ENCODE data around the gene SLC25A43.
"Not testable (repeated sequence)": the region's sequence is repeated elsewhere in the genome, so short reads cannot be mapped to it uniquely, and the experiment has no call there.

SLC25A43 gene

GRCh38 chrX:119398974-119399771 is at the start of gene SLC25A43:
Gene SLC25A43 (plus strand): TSS chrX:119399336. CDS start chrX:119399404, 68 bp downstream.
- DNase-seq (ENCODE audit: low spot score) = peak; percentile 71

- no peak for DNase-seq (ENCODE audit: low spot score)
Observed at GRCh38 chrX:119359618-119360382, 39.3 kb upstream of the SLC25A43 start.

GRCh38 chrX:119361451-119361850 is 37.7 kb upstream of the SLC25A43 start:
- DNase-seq (ENCODE audit: low spot score) = not testable (repeated sequence)

- DNase-seq (ENCODE audit: low spot score) = not testable (repeated sequence)
Observed at GRCh38 chrX:119362074-119362473, 37.1 kb upstream of the SLC25A43 start.

- DNase-seq (ENCODE audit: low spot score) = no peak
Observed at GRCh38 chrX:119363391-119363790, 35.7 kb upstream of the SLC25A43 start.

GRCh38 chrX:119371861-119372260 is 27.3 kb upstream of the SLC25A43 start:
- DNase-seq (ENCODE audit: low spot score) = not testable (repeated sequence)

- DNase-seq (ENCODE audit: low spot score) = no peak
Observed at GRCh38 chrX:119374736-119375135, 24.4 kb upstream of the SLC25A43 start.

GRCh38 chrX:119375561-119375960 is 23.6 kb upstream of the SLC25A43 start:
- DNase-seq (ENCODE audit: low spot score) = no peak

- no peak for DNase-seq (ENCODE audit: low spot score)
Observed at GRCh38 chrX:119376312-119376711, 22.8 kb upstream of the SLC25A43 start.

GRCh38 chrX:119381349-119381944 is 17.7 kb upstream of the SLC25A43 start:
- DNase-seq (ENCODE audit: low spot score) = no peak

GRCh38 chrX:119382606-119383005 is 16.5 kb upstream of the SLC25A43 start:
- no peak for DNase-seq (ENCODE audit: low spot score)

GRCh38 chrX:119386685-119387084 is 12.5 kb upstream of the SLC25A43 start:
- DNase-seq (ENCODE audit: low spot score) = not testable (repeated sequence)

GRCh38 chrX:119387426-119387825 is 11.7 kb upstream of the SLC25A43 start:
- not testable (repeated sequence) for DNase-seq (ENCODE audit: low spot score)

GRCh38 chrX:119389214-119389613 is 9.9 kb upstream of the SLC25A43 start:
- peak; percentile 45 for DNase-seq (ENCODE audit: low spot score)

GRCh38 chrX:119389871-119390501 is 9.2 kb upstream of the SLC25A43 start:
- DNase-seq (ENCODE audit: low spot score) = peak; percentile 23

- DNase-seq (ENCODE audit: low spot score) = peak; percentile 30
Observed at GRCh38 chrX:119391279-119391678, 7.9 kb upstream of the SLC25A43 start.

GRCh38 chrX:119393144-119393543 is 6.0 kb upstream of the SLC25A43 start:
- no peak for DNase-seq (ENCODE audit: low spot score)

GRCh38 chrX:119398587-119398973 is 556 bp upstream of the SLC25A43 start:
- peak; percentile 25 for DNase-seq (ENCODE audit: low spot score)

GRCh38 chrX:119399772-119400101 is 601 bp downstream of the SLC25A43 start:
- peak; percentile 23 for DNase-seq (ENCODE audit: low spot score)

GRCh38 chrX:119401569-119401968 is 2.4 kb downstream of the SLC25A43 start:
- no peak for DNase-seq (ENCODE audit: low spot score)

- no peak for DNase-seq (ENCODE audit: low spot score)
Observed at GRCh38 chrX:119402588-119402987, 3.5 kb downstream of the SLC25A43 start.

- DNase-seq (ENCODE audit: low spot score) = no peak
Observed at GRCh38 chrX:119406776-119407175, 7.6 kb downstream of the SLC25A43 start.
